Trophoblast cell (in vitro differentiated cells and primary cell): ENCODE results near the gene RFC3.

Experiments used
- DNase-seq, 2 donors: peaks; one replicate each; pipeline ENCODE4 v3.0.0-alpha.2; 2016
- H2AFZ ChIP-seq: 2 replicates; pipeline ENCODE4 v1.6.1; 2013; ENCODE audit warnings: low read length, moderate library complexity, mild to moderate bottlenecking; ENCODE audit not compliant: insufficient read depth, poor library complexity
- H2AK5ac ChIP-seq: 2 replicates; pipeline ENCODE4 v1.6.1; 2013; ENCODE audit warnings: mild to moderate bottlenecking, low read length
- H2BK120ac ChIP-seq: 2 replicates; pipeline ENCODE4 v1.6.1; 2013; ENCODE audit warnings: low read length, mild to moderate bottlenecking, moderate library complexity; ENCODE audit not compliant: insufficient read depth, poor library complexity
- H2BK12ac ChIP-seq: 2 replicates; pipeline ENCODE4 v1.6.1; 2013; ENCODE audit warnings: mild to moderate bottlenecking, low read length, moderate library complexity
- H2BK5ac ChIP-seq: 2 replicates; pipeline ENCODE4 v1.6.1; 2013; ENCODE audit warnings: low read length, low read depth, moderate library complexity, mild to moderate bottlenecking; ENCODE audit not compliant: poor library complexity
- H3K14ac ChIP-seq: 2 replicates; pipeline ENCODE4 v1.6.1; 2013; ENCODE audit warnings: mild to moderate bottlenecking, low read length
- H3K18ac ChIP-seq: 2 replicates; pipeline ENCODE4 v1.6.1; 2013; ENCODE audit warnings: mild to moderate bottlenecking, low read length
- H3K23ac ChIP-seq: 2 replicates; pipeline ENCODE4 v1.6.1; 2013; ENCODE audit warnings: low read length
- H3K27ac ChIP-seq: 2 replicates; pipeline ENCODE4 v1.5.1; 2013; ENCODE audit warnings: low read depth, mild to moderate bottlenecking, inconsistent platforms, low read length, moderate library complexity
- H3K27me3 ChIP-seq: 2 replicates; pipeline ENCODE4 v1.6.1; 2013; ENCODE audit warnings: inconsistent platforms, mild to moderate bottlenecking, low read length, moderate library complexity; ENCODE audit not compliant: insufficient read depth
- H3K36me3 ChIP-seq, 2 experiments: 1 replicate in 1 of 2; 2 replicates in 1 of 2; pipeline ENCODE4 v1.6.1; 2013; ENCODE audit warnings: low read length in 2 of 2, mild to moderate bottlenecking in 2 of 2, moderate library complexity in 1 of 2; ENCODE audit not compliant: insufficient read depth in 2 of 2, control insufficient read depth in 1 of 2
- H3K4ac ChIP-seq: 2 replicates; pipeline ENCODE4 v1.6.1; 2013; ENCODE audit warnings: low read depth, mild to moderate bottlenecking, low read length, moderate library complexity
- H3K4me1 ChIP-seq, 2 experiments: 1 replicate in 1 of 2; 2 replicates in 1 of 2; pipeline ENCODE4 v1.6.1; 2013; ENCODE audit warnings: low read length in 2 of 2, mild to moderate bottlenecking in 2 of 2, moderate library complexity in 1 of 2; ENCODE audit not compliant: insufficient read depth in 2 of 2, control insufficient read depth in 1 of 2
- H3K4me2 ChIP-seq: 2 replicates; pipeline ENCODE4 v1.6.1; 2013; ENCODE audit warnings: inconsistent platforms, mild to moderate bottlenecking, low read length, moderate library complexity
- H3K4me3 ChIP-seq: 2 replicates; pipeline ENCODE4 v1.5.1; 2013; ENCODE audit warnings: mild to moderate bottlenecking, low read depth, low read length, inconsistent platforms
- H3K79me1 ChIP-seq: one replicate; pipeline ENCODE4 v1.6.1; 2013; ENCODE audit warnings: low read length
- H3K79me2 ChIP-seq: 2 replicates; pipeline ENCODE4 v1.6.1; 2013; ENCODE audit warnings: low read length, mild to moderate bottlenecking; ENCODE audit not compliant: control insufficient read depth, insufficient read depth, poor library complexity
- H3K9ac ChIP-seq: 2 replicates; pipeline ENCODE4 v1.6.1; 2013; ENCODE audit warnings: mild to moderate bottlenecking, low read length
- H3K9me3 ChIP-seq: 2 replicates; pipeline ENCODE4 v1.6.1; 2013; ENCODE audit warnings: low read depth, mild to moderate bottlenecking, control low read depth, inconsistent platforms, low read length; ENCODE audit not compliant: insufficient read depth
- H4K12ac ChIP-seq: 2 replicates; pipeline ENCODE4 v1.6.1; 2013; ENCODE audit warnings: low read depth, mild to moderate bottlenecking, low read length, moderate library complexity
- H4K8ac ChIP-seq: 2 replicates; pipeline ENCODE4 v1.6.1; 2013; ENCODE audit warnings: low read depth, mild to moderate bottlenecking, low read length, moderate library complexity
- H4K91ac ChIP-seq: one replicate; pipeline ENCODE4 v1.6.1; 2013; ENCODE audit warnings: low read depth, mild to moderate bottlenecking, low read length, moderate library complexity
- WGBS: extraction: QIAGEN DNeasy Blood & Tissue Kit; methylation state at CpG from one replicate; pipeline ENCODE4 v1.1.7; 2013; ENCODE audit warnings: missing lambda C conversion rate; ENCODE audit not compliant: insufficient read length, insufficient coverage; ENCODE audit errors: extremely low coverage; 5-methylcytosine and 5-hydroxymethylcytosine counted together

The RFC3 gene

DNA sequence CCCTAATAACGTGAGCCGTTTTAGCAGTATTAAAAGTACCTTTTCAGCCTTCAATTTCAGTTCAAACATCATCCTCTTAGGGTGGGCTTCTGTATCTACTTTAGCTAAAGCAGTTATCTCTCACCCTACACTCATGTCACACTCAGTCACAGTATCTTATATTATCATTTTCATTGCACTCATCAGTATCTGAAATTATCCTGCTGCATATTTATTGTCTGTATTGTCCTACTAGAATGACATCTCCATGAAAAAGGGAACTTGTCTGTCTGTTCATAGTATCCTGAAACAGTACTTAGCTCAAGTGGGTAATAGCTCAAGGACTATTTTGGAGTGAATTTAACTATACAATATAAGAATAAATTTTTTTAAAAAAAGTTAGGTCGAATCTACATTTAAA lies 19.9 kb upstream of the RFC3 start:
- no peak overlapping the region for H2AFZ ChIP-seq
- no peaks in the 10 kb centered on the region for H3K27me3 ChIP-seq
- no peak overlapping the region for H2AK5ac ChIP-seq
- H3K14ac ChIP-seq = no peak overlapping the region
- H4K8ac ChIP-seq = no peak overlapping the region
- H3K79me2 ChIP-seq = no peaks in the 10 kb centered on the region
- no peak for DNase-seq
- no peaks in the 10 kb centered on the region for H3K36me3 ChIP-seq
- H3K9ac ChIP-seq = no peak overlapping the region
- no peaks in the 10 kb centered on the region for H3K79me1 ChIP-seq
- H3K9me3 ChIP-seq = no peaks in the 10 kb centered on the region
- no peak overlapping the region for H2BK12ac ChIP-seq
- no peak overlapping the region for H4K91ac ChIP-seq
- no peak overlapping the region for H3K27ac ChIP-seq
- H3K23ac ChIP-seq = no peak overlapping the region
- no peak overlapping the region for H3K18ac ChIP-seq
- no peaks in the 10 kb centered on the region for H3K4me1 ChIP-seq
- H2BK120ac ChIP-seq = no peak overlapping the region
- no CpG with 5 or more reads among the region's 3 CpGs for WGBS
- no peak overlapping the region for H4K12ac ChIP-seq
- no peak overlapping the region for H3K4ac ChIP-seq
- H2BK5ac ChIP-seq = no peak overlapping the region
- H3K4me3 ChIP-seq = no peak overlapping the region
- no peak overlapping the region for H3K4me2 ChIP-seq

- Histone ChIP-seq H4K8ac (no peak overlapping the region), H3K27me3 (no peaks in the 10 kb centered on the region), H3K27ac (no peak overlapping the region), H3K79me1 (no peaks in the 10 kb centered on the region), H3K18ac (no peak overlapping the region), H3K4me2 (no peak overlapping the region), H2AFZ (no peak overlapping the region), H3K23ac (no peak overlapping the region), H4K91ac (no peak overlapping the region), H3K14ac (no peak overlapping the region), H2BK12ac (peak overlapping the region; percentile 49), H3K36me3 (no peaks in the 10 kb centered on the region), H3K4me1 (no peaks in the 10 kb centered on the region), H2AK5ac (no peak overlapping the region), H3K9ac (no peak overlapping the region), H3K79me2 (no peaks in the 10 kb centered on the region), H3K4ac (no peak overlapping the region), H4K12ac (no peak overlapping the region), H2BK120ac (no peak overlapping the region), H2BK5ac (no peak overlapping the region), H3K4me3 (no peak overlapping the region), H3K9me3 (no peaks in the 10 kb centered on the region)
- no CpG with 5 or more reads among the region's 6 CpGs for WGBS
- DNase-seq = peak in 1 of 2 donors; percentile 24
Observed at GRCh38 chr13:33799950-33800592, 17.9 kb upstream of the RFC3 start.

DNA sequence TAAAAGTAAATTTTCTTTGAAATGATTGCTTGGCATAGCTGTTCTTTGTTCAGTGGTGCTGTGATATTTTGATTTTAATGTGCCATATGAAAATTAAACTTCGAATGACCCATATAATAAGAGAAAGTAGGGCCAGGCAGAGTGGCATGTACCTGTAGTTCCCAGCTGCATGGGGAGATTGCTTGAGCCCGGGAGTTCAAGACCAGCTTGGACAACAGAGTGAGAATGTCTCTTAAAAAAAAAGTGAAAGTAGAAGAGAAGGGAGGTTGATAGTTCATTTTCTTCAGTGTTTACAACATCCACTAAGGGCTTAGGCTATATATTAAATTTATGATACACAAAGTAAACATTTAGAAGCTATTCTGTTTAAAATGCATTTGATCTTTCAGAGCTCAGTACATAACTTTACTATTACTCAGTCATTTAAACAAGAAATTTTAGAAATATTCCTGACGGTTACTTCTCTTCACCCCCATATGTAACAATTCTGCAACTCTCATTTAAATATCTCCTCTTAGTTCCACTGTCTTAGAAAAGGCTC lies 17.2 kb upstream of the RFC3 start:
- no CpG with 5 or more reads among the region's 3 CpGs for WGBS
- Histone ChIP-seq H2AFZ (no peak overlapping the region), H3K27me3 (no peaks in the 10 kb centered on the region), H3K4me1 (no peaks in the 10 kb centered on the region), H3K23ac (no peak overlapping the region), H3K9ac (no peak overlapping the region), H3K4me2 (no peak overlapping the region), H4K8ac (no peak overlapping the region), H3K14ac (no peak overlapping the region), H3K36me3 (no peaks in the 10 kb centered on the region), H2AK5ac (no peak overlapping the region), H3K4me3 (no peak overlapping the region), H2BK5ac (no peak overlapping the region), H4K12ac (no peak overlapping the region), H2BK12ac (no peak overlapping the region), H2BK120ac (no peak overlapping the region), H3K18ac (no peak overlapping the region), H3K79me2 (no peaks in the 10 kb centered on the region), H3K4ac (no peak overlapping the region), H4K91ac (no peak overlapping the region), H3K9me3 (no peaks in the 10 kb centered on the region), H3K27ac (no peak overlapping the region), H3K79me1 (no peaks in the 10 kb centered on the region)
- DNase-seq = no peak

GRCh38 chr13:33806470-33807248 lies 11.3 kb upstream of the RFC3 start:
- H3K4ac ChIP-seq = no peak overlapping the region
- no peak overlapping the region for H4K91ac ChIP-seq
- H3K4me3 ChIP-seq = no peak overlapping the region
- H3K4me1 ChIP-seq = no peaks in the 10 kb centered on the region
- no peaks in the 10 kb centered on the region for H3K79me1 ChIP-seq
- H2AK5ac ChIP-seq = no peak overlapping the region
- H4K8ac ChIP-seq = no peak overlapping the region
- H3K9ac ChIP-seq = no peak overlapping the region
- no peak for DNase-seq
- no peaks in the 10 kb centered on the region for H3K36me3 ChIP-seq
- no peaks in the 10 kb centered on the region for H3K79me2 ChIP-seq
- H3K18ac ChIP-seq = no peak overlapping the region
- no peaks in the 10 kb centered on the region for H3K27me3 ChIP-seq
- H2BK120ac ChIP-seq = no peak overlapping the region
- no peak overlapping the region for H3K4me2 ChIP-seq
- H3K14ac ChIP-seq = no peak overlapping the region
- no peaks in the 10 kb centered on the region for H3K9me3 ChIP-seq
- no peak overlapping the region for H3K27ac ChIP-seq
- no peak overlapping the region for H2BK5ac ChIP-seq
- no peak overlapping the region for H3K23ac ChIP-seq
- no peak overlapping the region for H4K12ac ChIP-seq
- no peak overlapping the region for H2AFZ ChIP-seq
- WGBS = no CpG with 5 or more reads among the region's 8 CpGs
- no peak overlapping the region for H2BK12ac ChIP-seq
